Activated CD4-positive, alpha-beta T cell treated with anti-CD3 and anti-CD28 coated beads for 36 hours (primary cell): ENCODE results near the gene CNTN4. TPM values are rescaled to one million over a fixed set of nuclear protein-coding genes. Genes with fewer than 3 reads are reported as not detected.

Experiments used
- ATAC-seq: fragments of 200-7000 bp; cut with Tn5 transposase; one replicate; pipeline ENCODE4 v1.10.0; 2021; ENCODE audit warnings: mild to moderate bottlenecking, moderate library complexity
- CTCF ChIA-PET: fragments of 350-600 bp; sonication (Branson Sonifier 250); formaldehyde crosslinking; loops from one replicate; lab custom pipeline; 2021; ENCODE audit warnings: antibody characterized with exemption; lab: Charles Lee
- POLR2A ChIA-PET: fragments of 350-600 bp; sonication (Branson Sonifier 250); formaldehyde crosslinking; loops from one replicate; lab custom pipeline; 2021; ENCODE audit warnings: antibody characterized with exemption, inconsistent platforms; lab: Charles Lee
- DNase-seq: peaks from one replicate; pipeline ENCODE4 v3.0.0-alpha.2; 2020
- H3K27ac Mint-ChIP-seq: one replicate; pipeline ENCODE4 v1.8.0; 2021; ENCODE audit warnings: mixed read lengths
- H3K27me3 Mint-ChIP-seq: one replicate; pipeline ENCODE4 v1.8.0; 2021; ENCODE audit warnings: mixed read lengths
- H3K36me3 Mint-ChIP-seq: one replicate; pipeline ENCODE4 v1.8.0; 2021; ENCODE audit warnings: low read depth, mixed read lengths
- H3K4me1 Mint-ChIP-seq: one replicate; pipeline ENCODE4 v1.8.0; 2021; ENCODE audit warnings: mixed read lengths
- H3K4me3 Mint-ChIP-seq: one replicate; pipeline ENCODE4 v1.8.0; 2021; ENCODE audit warnings: mild to moderate bottlenecking, moderate library complexity, mixed read lengths
- H3K9me3 Mint-ChIP-seq: one replicate; pipeline ENCODE4 v1.8.0; 2021; ENCODE audit warnings: low read depth, mixed read lengths
- intact Hi-C, 2 experiments: fragments of 100-400 bp; cut with DNase I in 1 of 2; cut with micrococcal nuclease in 1 of 2; formaldehyde crosslinking; loops; one replicate each; pipeline versions ENCODE4 v1.14.2 to v1.15.1; 2022 to 2024; cut with DNase I, micrococcal nuclease
- total RNA-seq, 2 experiments: library from RNA; stranded (reverse); gene quantifications; one replicate each; pipeline ENCODE4 v1.2.3, GENCODE V29; 2021

CNTN4 gene
- total RNA-seq, 2 experiments from 2014 or later = not detected

DNA sequence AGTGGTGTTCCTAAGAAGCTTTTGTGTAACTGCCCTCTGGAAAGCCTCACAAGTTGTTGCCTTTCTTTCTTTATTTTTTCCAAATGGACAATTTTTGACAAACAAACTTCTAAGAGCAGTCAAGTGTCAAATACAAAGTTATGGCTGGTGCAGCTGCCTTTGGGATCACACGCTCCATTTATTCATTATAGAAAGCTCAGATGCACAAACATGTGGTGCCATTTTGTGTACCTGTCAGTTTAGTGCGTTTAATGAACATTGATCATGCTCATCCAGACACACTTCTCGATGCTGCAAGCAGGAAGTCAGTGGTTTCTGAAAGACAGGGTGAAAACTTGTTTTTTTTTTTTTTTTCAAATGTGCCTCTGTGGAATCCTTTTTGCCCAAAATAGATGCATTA is 324.5 kb downstream of the CNTN4 start:
- intact Hi-C loops = no loop called here
- no peak overlapping the region for H3K4me3 Mint-ChIP-seq
- no peak for ATAC-seq
- no peak overlapping the region for H3K27ac Mint-ChIP-seq
- H3K36me3 Mint-ChIP-seq = no peaks in the 10 kb centered on the region
- H3K27me3 Mint-ChIP-seq = no peaks in the 10 kb centered on the region
- ChIA-PET CTCF (no interaction called here), POLR2A (no interaction called here)
- no peak for DNase-seq
- H3K9me3 Mint-ChIP-seq = peaks cover 8% of the 10 kb centered on the region
- H3K4me1 Mint-ChIP-seq = no peaks in the 10 kb centered on the region

DNA sequence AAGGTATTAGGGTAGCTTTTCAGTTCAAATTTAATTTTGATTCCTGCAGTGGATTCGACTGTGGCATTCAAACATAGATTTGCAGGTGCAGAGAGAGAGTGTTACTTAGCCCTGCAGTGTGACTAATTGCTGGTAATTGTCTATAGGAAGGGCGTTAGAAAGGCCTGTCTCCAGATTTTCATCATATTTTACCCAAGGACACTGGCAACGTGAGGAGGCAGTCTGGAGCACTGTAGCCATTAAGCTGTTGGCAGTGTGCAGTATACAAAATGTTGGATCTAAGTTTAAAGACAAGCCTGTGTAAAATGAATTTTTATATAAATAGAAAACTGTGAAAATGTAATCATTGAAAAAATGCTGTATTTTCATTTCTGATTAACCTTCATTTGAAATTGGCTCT is 342.9 kb downstream of the CNTN4 start:
- ATAC-seq (no peak), DNase-seq (no peak)
- ChIA-PET CTCF (no interaction called here), POLR2A (no interaction called here)
- intact Hi-C loops = no loop called here
- H3K27ac Mint-ChIP-seq = no peak overlapping the region
- H3K36me3 Mint-ChIP-seq = no peaks in the 10 kb centered on the region
- no peak overlapping the region for H3K4me3 Mint-ChIP-seq
- H3K9me3 Mint-ChIP-seq = no peaks in the 10 kb centered on the region
- H3K4me1 Mint-ChIP-seq = no peaks in the 10 kb centered on the region
- H3K27me3 Mint-ChIP-seq = peaks cover 2% of the 10 kb centered on the region

DNA sequence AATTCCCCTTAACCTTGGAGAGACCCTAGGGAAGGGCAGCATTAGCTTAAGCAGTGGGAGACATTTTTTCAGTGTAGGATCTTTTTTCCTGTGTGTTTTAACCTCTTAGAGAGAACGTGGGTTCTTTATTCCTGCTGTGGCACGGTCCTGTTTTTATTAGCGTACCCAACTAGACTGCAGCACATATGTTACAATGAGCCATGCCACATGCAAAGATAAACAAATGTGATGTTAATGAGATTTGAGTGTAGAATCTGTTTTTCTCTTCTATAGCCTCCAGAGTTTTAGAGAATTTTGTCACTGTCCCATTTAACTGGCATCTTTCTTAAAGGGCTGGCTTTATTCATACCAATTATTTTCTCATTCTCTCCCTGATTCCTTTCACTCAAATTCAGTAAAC is 347.5 kb downstream of the CNTN4 start:
- Mint-ChIP-seq H3K9me3 (no peaks in the 10 kb centered on the region), H3K36me3 (no peaks in the 10 kb centered on the region), H3K4me1 (no peaks in the 10 kb centered on the region), H3K27me3 (no peaks in the 10 kb centered on the region), H3K4me3 (no peak overlapping the region), H3K27ac (no peak overlapping the region)
- ChIA-PET POLR2A (no interaction called here), CTCF (interaction anchor here (0.7 kb wide), 1 partner anchor 9 kb away, joined by 3 read pairs; no protein-coding TSS in a partner anchor)
- intact Hi-C loops = no loop called here
- DNase-seq (no peak), ATAC-seq (no peak)

DNA sequence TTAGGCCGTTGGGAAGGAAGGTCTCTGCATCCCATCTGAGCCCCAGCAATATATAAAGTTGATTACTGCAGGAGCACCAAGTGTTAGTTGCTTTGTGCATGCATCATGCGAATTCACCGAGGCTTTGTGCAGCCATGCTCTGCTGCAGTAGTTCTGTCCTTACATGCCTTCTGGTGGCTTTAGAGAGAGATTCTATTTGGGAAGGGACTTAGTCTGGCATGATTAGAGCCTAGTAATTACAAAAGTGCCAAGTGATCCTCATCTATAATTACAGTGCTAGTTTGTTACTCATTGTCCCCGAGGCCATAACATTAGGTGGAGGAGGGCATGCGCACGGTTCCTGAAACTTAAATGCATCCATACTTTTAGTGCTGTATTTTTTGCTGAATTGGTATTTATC is 353.6 kb downstream of the CNTN4 start:
- no peaks in the 10 kb centered on the region for H3K36me3 Mint-ChIP-seq
- no peaks in the 10 kb centered on the region for H3K4me1 Mint-ChIP-seq
- intact Hi-C loops = no loop called here
- POLR2A ChIA-PET = no interaction called here
- no peak overlapping the region for H3K27ac Mint-ChIP-seq
- no peaks in the 10 kb centered on the region for H3K27me3 Mint-ChIP-seq
- DNase-seq (no peak), ATAC-seq (no peak)
- CTCF ChIA-PET = no interaction called here
- H3K4me3 Mint-ChIP-seq = no peak overlapping the region
- no peaks in the 10 kb centered on the region for H3K9me3 Mint-ChIP-seq

DNA sequence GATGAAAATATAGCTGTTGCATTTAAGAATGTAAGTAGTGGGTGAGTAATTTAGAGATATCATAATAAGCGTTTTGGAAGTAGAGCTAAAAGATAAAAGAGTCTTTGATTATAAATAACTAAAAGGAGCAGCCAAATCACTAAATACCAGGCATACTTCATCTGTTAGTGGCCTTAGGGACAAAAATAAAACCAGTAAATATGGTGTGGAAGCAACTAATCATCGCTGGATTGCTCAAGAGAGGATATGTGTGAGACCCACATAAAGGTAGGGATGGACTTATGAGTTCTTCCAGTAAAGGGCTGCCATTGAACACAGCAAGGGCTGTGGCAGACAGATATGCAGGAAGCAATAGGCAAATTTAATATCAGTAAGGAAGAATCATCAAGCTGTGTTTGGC is 356.2 kb downstream of the CNTN4 start:
- H3K9me3 Mint-ChIP-seq = no peaks in the 10 kb centered on the region
- intact Hi-C loops = no loop called here
- H3K4me1 Mint-ChIP-seq = no peaks in the 10 kb centered on the region
- no peak overlapping the region for H3K4me3 Mint-ChIP-seq
- no peak for DNase-seq
- H3K36me3 Mint-ChIP-seq = no peaks in the 10 kb centered on the region
- no peak overlapping the region for H3K27ac Mint-ChIP-seq
- ChIA-PET CTCF (no interaction called here), POLR2A (no interaction called here)
- H3K27me3 Mint-ChIP-seq = no peaks in the 10 kb centered on the region
- ATAC-seq = no peak

DNA sequence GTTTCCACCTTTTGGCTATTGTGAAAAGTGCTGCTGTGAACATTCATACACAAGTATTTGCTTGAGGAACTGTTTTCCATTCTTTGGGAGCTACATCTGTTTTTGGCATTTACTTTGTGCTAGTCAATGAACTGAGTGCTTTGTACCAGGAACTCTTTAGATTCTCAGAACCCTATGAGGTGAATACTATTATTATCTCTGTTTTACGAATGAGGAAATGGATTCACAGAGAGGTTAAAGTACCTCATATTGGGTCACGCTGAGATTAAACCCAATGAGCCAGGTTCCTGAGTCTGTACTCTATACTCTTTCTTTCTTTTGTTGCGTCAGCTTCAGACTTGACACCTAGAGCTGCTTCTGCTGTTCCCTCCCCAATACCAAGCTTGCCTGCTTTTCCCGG is 358.1 kb downstream of the CNTN4 start:
- POLR2A ChIA-PET = no interaction called here
- H3K9me3 Mint-ChIP-seq = no peaks in the 10 kb centered on the region
- H3K4me1 Mint-ChIP-seq = no peaks in the 10 kb centered on the region
- CTCF ChIA-PET = no interaction called here
- ATAC-seq (no peak), DNase-seq (no peak)
- no peaks in the 10 kb centered on the region for H3K27me3 Mint-ChIP-seq
- no peak overlapping the region for H3K27ac Mint-ChIP-seq
- no peaks in the 10 kb centered on the region for H3K36me3 Mint-ChIP-seq
- intact Hi-C loops = no loop called here
- H3K4me3 Mint-ChIP-seq = no peak overlapping the region

DNA sequence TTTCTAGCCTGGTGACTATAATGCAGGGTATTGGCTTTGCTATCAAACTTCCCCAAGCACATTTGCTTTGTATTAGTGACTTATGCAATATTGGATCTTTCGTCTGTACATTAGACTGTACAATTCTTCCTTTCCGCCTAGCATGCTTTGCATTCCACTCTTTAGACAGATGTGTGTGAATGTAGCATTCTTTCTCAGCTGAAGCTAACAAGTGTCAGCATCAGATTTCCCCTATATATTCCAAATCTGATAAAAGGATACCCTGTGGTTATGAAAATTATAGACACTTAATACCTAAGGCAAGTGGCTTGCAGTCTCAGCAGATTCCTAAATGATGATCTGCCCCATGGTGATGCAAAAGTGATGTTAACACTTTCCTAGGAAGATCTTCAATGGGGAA is 360.1 kb downstream of the CNTN4 start:
- intact Hi-C loops = no loop called here
- Mint-ChIP-seq H3K27ac (no peak overlapping the region), H3K36me3 (no peaks in the 10 kb centered on the region), H3K9me3 (no peaks in the 10 kb centered on the region), H3K4me3 (no peak overlapping the region), H3K27me3 (no peaks in the 10 kb centered on the region), H3K4me1 (no peaks in the 10 kb centered on the region)
- ChIA-PET POLR2A (no interaction called here), CTCF (no interaction called here)
- no peak for ATAC-seq
- no peak for DNase-seq

DNA sequence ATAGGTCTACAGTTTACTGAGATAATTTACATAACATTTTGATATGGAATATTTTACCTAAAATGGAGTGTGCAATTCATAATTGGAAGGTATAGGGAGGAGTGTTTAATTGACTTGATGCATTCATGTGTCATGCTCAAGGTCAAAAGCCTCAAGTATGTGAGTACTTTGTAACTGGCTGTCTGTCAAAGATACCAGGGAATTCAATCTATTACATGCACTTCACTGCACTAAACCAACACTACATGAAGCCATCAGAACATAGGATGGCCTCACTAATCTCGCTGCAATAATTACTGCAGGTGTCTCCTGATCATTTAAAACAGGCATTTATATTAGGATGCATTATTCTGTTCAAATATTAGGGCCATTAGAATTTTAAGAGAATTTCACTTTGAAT is 367.2 kb downstream of the CNTN4 start:
- no peaks in the 10 kb centered on the region for H3K36me3 Mint-ChIP-seq
- H3K9me3 Mint-ChIP-seq = no peaks in the 10 kb centered on the region
- no peaks in the 10 kb centered on the region for H3K4me1 Mint-ChIP-seq
- no peak for DNase-seq
- no peak overlapping the region for H3K4me3 Mint-ChIP-seq
- intact Hi-C loops = no loop called here
- H3K27ac Mint-ChIP-seq = no peak overlapping the region
- peaks cover 3% of the 10 kb centered on the region for H3K27me3 Mint-ChIP-seq
- ChIA-PET CTCF (no interaction called here), POLR2A (interaction anchor here (0.5 kb wide), 1 partner anchor 17 kb away, joined by 3 read pairs; no protein-coding TSS in a partner anchor)
- ATAC-seq = no peak

DNA sequence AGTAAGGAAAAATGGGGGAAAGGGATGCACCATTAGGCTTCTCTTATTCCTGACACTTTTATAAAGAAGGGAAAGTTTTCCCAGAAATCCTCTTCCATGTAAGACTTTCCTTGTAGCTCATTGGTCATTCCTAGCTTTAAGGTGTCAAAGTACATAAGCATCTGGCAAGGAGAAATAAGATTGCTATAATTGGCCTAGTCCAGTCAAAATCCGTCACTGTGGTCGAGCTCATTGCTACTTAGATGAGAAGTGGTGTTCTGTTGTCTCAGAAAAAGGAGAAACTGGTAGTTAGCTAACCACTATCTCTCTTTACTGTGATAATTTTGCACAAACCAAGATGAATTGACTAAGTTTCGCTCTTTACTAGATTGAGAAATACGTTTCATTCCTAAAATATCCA is 370.1 kb downstream of the CNTN4 start:
- ATAC-seq (no peak), DNase-seq (no peak)
- Mint-ChIP-seq H3K27me3 (peaks cover 7% of the 10 kb centered on the region), H3K4me1 (no peaks in the 10 kb centered on the region), H3K4me3 (no peak overlapping the region), H3K36me3 (no peaks in the 10 kb centered on the region), H3K27ac (no peak overlapping the region), H3K9me3 (no peaks in the 10 kb centered on the region)
- POLR2A ChIA-PET = no interaction called here
- CTCF ChIA-PET = no interaction called here
- intact Hi-C loops = no loop called here

DNA sequence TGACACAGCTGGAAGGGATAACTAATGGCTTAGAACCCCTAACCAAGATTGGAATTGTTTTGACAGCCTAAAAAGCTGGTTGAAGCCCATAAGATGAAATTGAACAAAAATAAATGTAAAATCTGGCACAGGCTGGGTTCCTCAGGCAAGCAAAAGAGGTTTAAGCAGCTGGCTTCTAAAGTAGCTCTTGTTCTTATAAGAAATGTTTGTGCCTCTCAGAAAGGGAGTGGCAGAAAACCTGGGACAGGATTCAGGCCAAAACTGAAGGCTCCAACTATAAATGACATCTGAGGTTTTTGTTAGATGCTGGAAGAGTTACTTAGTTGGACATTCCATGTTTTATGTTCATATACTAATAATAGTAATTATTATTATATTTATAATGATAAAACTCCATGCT is 378.3 kb downstream of the CNTN4 start:
- intact Hi-C loops = no loop called here
- H3K4me3 Mint-ChIP-seq = no peak overlapping the region
- no peak for ATAC-seq
- H3K4me1 Mint-ChIP-seq = no peaks in the 10 kb centered on the region
- CTCF ChIA-PET = interaction anchor here (0.6 kb wide), 1 partner anchor 32 kb away, joined by 3 read pairs; no protein-coding TSS in a partner anchor
- H3K27ac Mint-ChIP-seq = no peak overlapping the region
- DNase-seq = no peak
- POLR2A ChIA-PET = no interaction called here
- no peaks in the 10 kb centered on the region for H3K36me3 Mint-ChIP-seq
- no peaks in the 10 kb centered on the region for H3K9me3 Mint-ChIP-seq
- H3K27me3 Mint-ChIP-seq = peaks cover 3% of the 10 kb centered on the region

DNA sequence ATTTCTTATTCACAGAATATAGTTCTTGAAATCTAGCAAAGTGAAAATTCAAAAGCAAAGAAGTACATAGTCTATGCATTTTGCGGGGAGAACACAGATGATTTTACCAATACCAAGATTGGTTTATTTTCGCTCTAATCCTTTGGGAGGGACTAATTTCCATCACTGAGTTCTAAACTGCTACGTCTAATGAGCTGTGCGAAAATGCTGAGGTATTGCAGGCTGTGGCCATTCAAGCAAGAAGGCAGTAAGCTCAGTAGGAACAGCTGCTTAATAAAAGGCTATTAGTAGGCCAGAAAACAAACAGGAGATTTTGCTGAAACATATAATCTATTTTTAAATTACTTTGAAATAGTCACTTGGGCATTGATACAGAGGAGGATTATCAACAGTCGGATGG is 379.0 kb downstream of the CNTN4 start:
- ATAC-seq (no peak), DNase-seq (no peak)
- no peak overlapping the region for H3K4me3 Mint-ChIP-seq
- no peaks in the 10 kb centered on the region for H3K4me1 Mint-ChIP-seq
- H3K36me3 Mint-ChIP-seq = no peaks in the 10 kb centered on the region
- ChIA-PET CTCF (no interaction called here), POLR2A (no interaction called here)
- H3K27me3 Mint-ChIP-seq = peaks cover 2% of the 10 kb centered on the region
- no peak overlapping the region for H3K27ac Mint-ChIP-seq
- H3K9me3 Mint-ChIP-seq = no peaks in the 10 kb centered on the region
- intact Hi-C loops = no loop called here

DNA sequence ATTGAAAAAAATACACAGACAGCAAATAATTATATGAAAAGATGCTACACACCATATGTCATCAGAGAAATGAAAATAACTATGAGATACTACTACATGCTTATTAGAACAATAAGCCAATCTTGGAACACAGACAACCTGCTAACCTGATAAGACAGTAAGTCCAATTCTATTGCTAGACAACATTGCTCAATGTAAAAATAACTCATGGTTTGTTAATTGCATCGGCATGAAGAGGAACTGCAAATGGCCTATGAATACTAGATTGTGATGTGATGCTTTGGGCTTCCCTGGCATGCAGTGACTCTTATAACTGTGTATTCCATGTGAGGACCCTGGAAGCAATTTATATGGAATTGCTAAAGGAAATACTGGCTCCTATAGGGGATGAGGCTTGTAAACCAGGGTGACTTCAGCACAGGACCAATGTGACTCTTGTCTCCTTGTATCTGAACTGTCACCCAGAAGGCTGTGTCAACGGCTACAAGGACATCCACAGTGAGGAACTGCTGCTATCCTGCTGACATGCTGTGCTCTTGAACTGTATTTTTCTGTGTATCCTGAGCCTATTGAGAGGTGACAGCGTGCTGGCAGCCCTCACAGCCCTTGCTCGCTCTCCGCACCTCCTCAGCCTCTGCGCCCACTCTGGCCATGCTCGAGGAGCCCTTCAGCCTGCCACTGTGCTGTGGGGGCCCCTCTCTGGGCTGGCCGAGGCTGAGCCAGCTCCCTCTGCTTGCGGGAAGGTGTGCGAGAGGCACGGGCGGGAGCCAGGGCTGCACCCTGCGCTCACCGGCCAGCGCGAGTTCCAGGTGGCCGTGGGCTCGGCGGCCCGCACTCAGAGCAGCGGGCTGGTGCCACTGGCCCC is 385.7 kb downstream of the CNTN4 start:
- peaks cover 2% of the 10 kb centered on the region for H3K9me3 Mint-ChIP-seq

More for the DNA sequence above, 385.7 kb downstream of the CNTN4 start:
- H3K4me1 Mint-ChIP-seq = no peaks in the 10 kb centered on the region
- H3K4me3 Mint-ChIP-seq = no peak overlapping the region
- no peaks in the 10 kb centered on the region for H3K36me3 Mint-ChIP-seq
- POLR2A ChIA-PET = interaction anchor here (0.6 kb wide), 1 partner anchor 543 kb away, joined by 4 read pairs; no protein-coding TSS in a partner anchor
- intact Hi-C loops = no loop called here
- H3K27me3 Mint-ChIP-seq = no peaks in the 10 kb centered on the region
- ATAC-seq = no peak
- CTCF ChIA-PET = no interaction called here
- no peak for DNase-seq
- no peak overlapping the region for H3K27ac Mint-ChIP-seq
